ENCODE data around the gene OR2V2. TPM values are rescaled to one million over a fixed set of nuclear protein-coding genes. Genes with fewer than 3 reads are reported as not detected.

Gene OR2V2
- polyA plus RNA-seq, 1 of the 3 experiments (the other 2 are of a cell fraction), result not detected

GRCh38 chr5:181204826-181205760 lies 57.7 kb downstream of the OR2V2 start, which contains the start of gene TRIM7:
TSS of gene TRIM7 (minus strand) at chr5:181205196. CDS start at chr5:181205110, 86 bp downstream.
- no peaks in the 10 kb centered on the region for H3K36me3 ChIP-seq (replicated peaks in 1 of 2; ENCODE audit: control insufficient read depth in 1 of 2, insufficient read depth in 2 of 2, low read length in 1 of 2)
- no peaks in the 10 kb centered on the region for H3K9me2 ChIP-seq
- peak within 1 kb of the TSS; percentile 83 for H2AFZ ChIP-seq (ENCODE audit: low read depth)
- H3K4me3 ChIP-seq (ENCODE audit: low read depth in 2 of 2, low read length in 1 of 2), result peak within 1 kb of the TSS; percentile 62 to 75
- H4K20me1 ChIP-seq (ENCODE audit: insufficient read depth), result no peaks in the 10 kb centered on the region; the same call in 1 of the 2 replicates
- DNase-seq, result peak; percentile 72
- H3F3A ChIP-seq (replicated peaks; ENCODE audit: insufficient read depth), result peaks cover 27% of the 10 kb centered on the region
- no peaks in the 10 kb centered on the region for H3K79me2 ChIP-seq (ENCODE audit: insufficient read depth)
- CTCF ChIA-PET, result interaction anchor here (1.0 to 6.5 kb wide), 6 partner anchors 10 to 37 kb away, joined by 3 to 72 read pairs (median 6); no protein-coding TSS in a partner anchor
- H3K27ac ChIP-seq (ENCODE audit: low read depth in 2 of 2, low read length in 1 of 2), result no peak within 1 kb of the TSS; a peak in 1 of 4 replicates
- POLR2A ChIA-PET, result interaction anchor here (0.9 to 1.1 kb wide), 3 partner anchors 12 to 39 kb away, joined by 3 read pairs; partner anchors contain the start of gene RACK1
- TF ChIP-seq ZBTB33 (IDR thresholded peaks at IDR 0.05; ENCODE audit: borderline replicate concordance, low read depth), result no peak
- TF ChIP-seq GATA2 (CRISPR knock-in tag; IDR thresholded peaks at IDR 0.05), result no peak
- TF ChIP-seq MXI1 (IDR thresholded peaks at IDR 0.05; ENCODE audit: low read depth, low read length), result no peak
- TF ChIP-seq IRF3 (IDR thresholded peaks at IDR 0.05; ENCODE audit: low read depth, low read length), result no peak
- TF ChIP-seq MAX (IDR thresholded peaks at IDR 0.05; ENCODE audit: low read depth), result no peak; the same call in 1 of the 2 replicates
- no peak for TF ChIP-seq JUND (IDR thresholded peaks at IDR 0.05)
- no peak for TF ChIP-seq USF1 (IDR thresholded peaks at IDR 0.05; ENCODE audit: borderline replicate concordance, low read depth)
- no peak for TF ChIP-seq USF2 (IDR thresholded peaks at IDR 0.05; ENCODE audit: borderline replicate concordance, low read depth, low read length)
- 8% methylated on average over 32 of the region's 94 CpGs for WGBS (ENCODE audit: low lambda C conversion rate)
- no peaks in the 10 kb centered on the region for H3K9me3 ChIP-seq
- no peaks in the 10 kb centered on the region for H3K27me3 ChIP-seq (ENCODE audit: insufficient read depth)
- peaks cover 0 to 21% of the 10 kb centered on the region in 2 experiments; a peak in 1 of 4 replicates for H3K4me1 ChIP-seq (ENCODE audit: control insufficient read depth in 1 of 2, insufficient read depth in 2 of 2, low read depth in 1 of 2, low read length in 1 of 2)
- peak within 1 kb of the TSS; percentile 41; the same call in 1 of the 2 replicates for H3K9ac ChIP-seq
- H3K4me2 ChIP-seq, result peak within 1 kb of the TSS; percentile 80

Data from SK-N-SH (cell line).